ENCODE data around the gene SPATA12.
A peak's percentile ranks its signal among the peaks of the same experiment; 100 is the strongest.

Gene SPATA12

DNA sequence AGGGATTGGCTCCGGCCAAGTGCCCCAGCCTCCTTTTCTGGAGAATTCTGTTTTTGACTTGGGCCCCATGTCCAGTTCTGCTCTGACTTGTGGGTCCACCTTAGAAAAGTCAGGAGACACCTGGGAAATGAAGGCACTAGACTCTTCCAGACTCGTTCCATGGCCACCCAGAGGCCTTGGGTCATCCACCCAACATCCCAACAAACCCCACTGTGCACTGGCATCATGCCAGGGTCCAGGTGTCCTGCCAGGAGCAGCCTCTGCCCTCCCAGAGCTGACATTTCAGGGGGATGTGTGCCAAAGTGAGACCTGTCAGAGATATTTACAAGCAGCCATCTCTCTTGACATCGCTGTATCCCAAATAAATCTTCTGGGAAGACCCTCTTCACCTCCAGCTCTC is 13.2 kb downstream of the SPATA12 start:
- Mint-ChIP-seq H3K27ac (no peak overlapping the region), H3K9me3 (peaks cover 3% of the 10 kb centered on the region), H3K4me3 (no peak overlapping the region), H3K27me3 (ENCODE audit: low read depth) (no peaks in the 10 kb centered on the region), H3K36me3 (ENCODE audit: low read depth) (peaks cover 21% of the 10 kb centered on the region), H3K4me1 (peaks cover 52% of the 10 kb centered on the region)
- TF ChIP-seq, protein P1, sequence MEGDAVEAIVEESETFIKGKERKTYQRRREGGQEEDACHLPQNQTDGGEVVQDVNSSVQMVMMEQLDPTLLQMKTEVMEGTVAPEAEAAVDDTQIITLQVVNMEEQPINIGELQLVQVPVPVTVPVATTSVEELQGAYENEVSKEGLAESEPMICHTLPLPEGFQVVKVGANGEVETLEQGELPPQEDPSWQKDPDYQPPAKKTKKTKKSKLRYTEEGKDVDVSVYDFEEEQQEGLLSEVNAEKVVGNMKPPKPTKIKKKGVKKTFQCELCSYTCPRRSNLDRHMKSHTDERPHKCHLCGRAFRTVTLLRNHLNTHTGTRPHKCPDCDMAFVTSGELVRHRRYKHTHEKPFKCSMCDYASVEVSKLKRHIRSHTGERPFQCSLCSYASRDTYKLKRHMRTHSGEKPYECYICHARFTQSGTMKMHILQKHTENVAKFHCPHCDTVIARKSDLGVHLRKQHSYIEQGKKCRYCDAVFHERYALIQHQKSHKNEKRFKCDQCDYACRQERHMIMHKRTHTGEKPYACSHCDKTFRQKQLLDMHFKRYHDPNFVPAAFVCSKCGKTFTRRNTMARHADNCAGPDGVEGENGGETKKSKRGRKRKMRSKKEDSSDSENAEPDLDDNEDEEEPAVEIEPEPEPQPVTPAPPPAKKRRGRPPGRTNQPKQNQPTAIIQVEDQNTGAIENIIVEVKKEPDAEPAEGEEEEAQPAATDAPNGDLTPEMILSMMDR (IDR thresholded peaks at IDR 0.05; ENCODE audit: unreplicated experiment in 3 of 3) = no peak

DNA sequence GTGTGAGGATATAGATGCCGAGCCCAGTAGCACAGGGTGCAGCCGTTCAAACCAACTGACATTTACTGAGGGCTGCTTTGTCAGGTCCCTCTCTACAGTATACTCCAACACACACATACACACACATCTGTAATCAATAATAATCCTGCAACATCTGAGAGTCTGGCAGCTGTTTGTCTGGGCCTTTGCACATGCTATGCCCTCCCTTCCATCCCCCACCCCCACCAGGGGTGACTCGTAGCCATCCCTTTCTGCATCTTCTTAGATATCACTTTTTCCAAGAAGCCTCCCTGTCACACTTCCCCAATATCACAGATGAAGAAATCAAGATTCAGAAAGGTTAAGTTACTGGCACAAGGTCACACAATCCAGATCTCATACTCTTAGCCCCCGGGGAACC is 13.7 kb downstream of the SPATA12 start:
- TF ChIP-seq, protein P1 (IDR thresholded peaks at IDR 0.05; ENCODE audit: unreplicated experiment in 3 of 3) = no peak
- Mint-ChIP-seq H3K27me3 (ENCODE audit: low read depth) (no peaks in the 10 kb centered on the region), H3K9me3 (peaks cover 3% of the 10 kb centered on the region), H3K27ac (peak overlapping the region in 1 of 3 experiments; percentile 13), H3K4me1 (peaks cover 47% of the 10 kb centered on the region), H3K4me3 (no peak overlapping the region), H3K36me3 (ENCODE audit: low read depth) (peaks cover 21% of the 10 kb centered on the region)

DNA sequence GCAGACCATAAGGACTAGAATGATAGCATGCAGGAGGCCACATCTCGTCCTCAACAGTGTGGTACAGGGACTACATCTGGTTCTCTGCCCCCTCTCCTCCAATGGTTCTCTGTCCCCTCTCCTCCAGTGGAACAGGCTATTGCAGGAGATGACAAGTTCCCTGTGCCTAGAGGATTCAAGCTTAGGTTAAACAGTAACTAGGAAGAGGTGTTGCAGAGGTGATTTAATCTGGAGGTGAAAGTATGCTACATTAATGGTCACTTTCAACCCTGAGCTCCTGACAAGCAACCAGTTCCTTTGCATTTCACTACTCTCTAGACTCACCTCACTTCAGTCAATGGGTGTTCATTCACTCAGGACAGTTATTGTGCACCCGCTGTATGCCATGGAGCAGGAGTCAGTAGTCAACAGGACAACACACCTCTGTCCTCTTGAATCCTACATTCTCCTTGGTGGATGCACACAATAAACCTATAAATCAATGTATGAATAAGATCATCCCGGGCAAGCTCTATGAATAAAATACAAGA is 16.0 kb downstream of the SPATA12 start:
- Mint-ChIP-seq H3K27me3 (ENCODE audit: low read depth) (no peaks in the 10 kb centered on the region), H3K27ac (peak overlapping the region in 2 of 3 experiments; percentile 74 to 96), H3K4me1 (peaks cover 42% of the 10 kb centered on the region), H3K36me3 (ENCODE audit: low read depth) (peaks cover 18% of the 10 kb centered on the region), H3K4me3 (peak overlapping the region; percentile 80 to 88 (median 81)), H3K9me3 (no peaks in the 10 kb centered on the region)
- TF ChIP-seq, protein P1 (IDR thresholded peaks at IDR 0.05; ENCODE audit: unreplicated experiment in 3 of 3) = no peak

DNA sequence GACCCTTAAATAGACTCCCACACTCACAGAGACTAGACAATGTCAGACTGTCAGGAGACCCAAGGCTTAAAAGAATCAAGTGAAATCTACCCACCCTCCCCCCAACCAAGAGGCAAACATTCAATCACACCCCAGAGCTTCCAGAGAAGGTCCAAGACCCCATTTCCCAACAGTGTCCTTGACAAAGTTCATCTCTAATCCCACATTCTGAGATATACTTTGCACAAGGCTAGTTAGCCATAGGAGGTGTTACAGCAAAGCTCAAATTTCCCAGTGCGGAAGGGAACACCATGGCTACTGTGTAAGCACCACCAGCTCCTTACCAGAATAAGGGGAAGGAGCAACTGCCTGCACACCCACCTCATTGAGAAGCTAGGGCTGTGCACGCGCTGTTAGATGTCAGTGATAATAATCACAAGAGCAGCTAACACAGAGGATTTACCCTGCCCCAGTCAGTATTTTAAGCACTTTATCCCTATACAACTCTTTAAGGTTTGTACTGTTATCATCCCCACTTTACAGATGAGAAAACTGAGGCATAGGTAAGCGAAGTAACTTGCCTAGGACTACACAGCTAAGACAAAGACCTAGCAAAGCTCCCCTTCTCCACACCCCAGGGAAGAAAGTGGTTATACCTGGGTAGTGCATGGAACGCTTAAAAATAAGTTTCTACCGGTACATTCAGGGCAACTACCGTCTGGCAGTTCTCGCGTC is 17.3 kb downstream of the SPATA12 start:
- Mint-ChIP-seq H3K4me1 (peaks cover 42% of the 10 kb centered on the region), H3K9me3 (no peaks in the 10 kb centered on the region), H3K36me3 (ENCODE audit: low read depth) (peaks cover 13% of the 10 kb centered on the region), H3K27me3 (ENCODE audit: low read depth) (no peaks in the 10 kb centered on the region), H3K4me3 (peak overlapping the region; percentile 80 to 88 (median 81)), H3K27ac (peak overlapping the region; percentile 72 to 96 (median 89))
- TF ChIP-seq, protein P1 (IDR thresholded peaks at IDR 0.05; ENCODE audit: unreplicated experiment in 3 of 3) = no peak

DNA sequence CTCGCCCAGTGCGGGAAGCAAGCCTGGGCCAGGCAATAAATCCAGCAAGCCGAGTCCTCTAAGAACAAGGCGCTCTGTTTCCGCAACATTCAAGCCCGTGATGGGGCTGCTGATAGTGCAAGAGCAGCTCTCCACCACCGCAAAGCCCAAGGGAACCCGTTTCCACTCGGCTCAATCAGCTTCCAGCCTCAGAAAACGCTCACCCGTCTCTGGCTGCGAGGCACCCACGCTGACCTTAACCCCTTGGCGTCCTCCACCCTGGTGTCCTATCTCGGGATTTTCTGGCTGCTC is 17.8 kb downstream of the SPATA12 start:
- TF ChIP-seq, protein P1 (IDR thresholded peaks at IDR 0.05; ENCODE audit: unreplicated experiment in 3 of 3) = no peak
- Mint-ChIP-seq H3K27ac (peak overlapping the region; percentile 72 to 96 (median 89)), H3K9me3 (no peaks in the 10 kb centered on the region), H3K4me1 (peaks cover 42% of the 10 kb centered on the region), H3K4me3 (peak overlapping the region; percentile 80 to 88 (median 81)), H3K36me3 (ENCODE audit: low read depth) (peaks cover 10% of the 10 kb centered on the region), H3K27me3 (ENCODE audit: low read depth) (no peaks in the 10 kb centered on the region)
